Osteoblast (primary cell): Measurements from ENCODE around the gene DUSP8. TPM values are rescaled to one million over a fixed set of nuclear protein-coding genes. Genes with fewer than 3 reads are reported as not detected.
"Not testable (repeated sequence)": the region's sequence is repeated elsewhere in the genome, so short reads cannot be mapped to it uniquely, and the experiment has no call there.

Experiments used
- DNase-seq: peaks from one replicate; pipeline ENCODE4 v3.0.0; 2011; ENCODE audit warnings: low spot score, mixed read lengths; ENCODE audit not compliant: insufficient read length; ENCODE audit errors: missing footprints
- H2AFZ ChIP-seq: 2 replicates; pipeline ENCODE4 v1.6.0; 2011; ENCODE audit warnings: mild to moderate bottlenecking, low read length
- H3K27ac ChIP-seq: 2 replicates; pipeline ENCODE4 v1.5.1; 2011; ENCODE audit warnings: mild to moderate bottlenecking, low read depth, low read length, moderate library complexity
- H3K27me3 ChIP-seq: 2 replicates; pipeline ENCODE4 v1.6.0; 2012; ENCODE audit warnings: mild to moderate bottlenecking, control low read depth, inconsistent platforms, low read length, moderate library complexity; ENCODE audit not compliant: insufficient read depth
- H3K36me3 ChIP-seq: 2 replicates; pipeline ENCODE4 v1.5.1; 2011; ENCODE audit warnings: mild to moderate bottlenecking, low read length, control low read depth, moderate library complexity; ENCODE audit not compliant: insufficient read depth
- H3K4me1 ChIP-seq: 2 replicates; pipeline ENCODE4 v1.5.1; 2011; ENCODE audit warnings: mild to moderate bottlenecking, low read length, control low read depth, moderate library complexity; ENCODE audit not compliant: insufficient read depth
- H3K4me2 ChIP-seq: 2 replicates; pipeline ENCODE4 v1.6.0; 2011; ENCODE audit warnings: mild to moderate bottlenecking, low read length; ENCODE audit not compliant: insufficient read depth
- H3K4me3 ChIP-seq: fragments of 200-600 bp; sonication (generic); 3 replicates; pipeline ENCODE4 v1.5.1; 2012; ENCODE audit warnings: mild to moderate bottlenecking, low read length, inconsistent platforms; ENCODE audit not compliant: insufficient read depth
- H3K79me2 ChIP-seq: 2 replicates; pipeline ENCODE4 v1.6.0; 2012; ENCODE audit warnings: mild to moderate bottlenecking, low read length, control low read depth, inconsistent platforms; ENCODE audit not compliant: insufficient read depth
- H3K9me3 ChIP-seq: 2 replicates; pipeline ENCODE4 v1.5.1; 2011; ENCODE audit warnings: low read depth, low read length, control low read depth
- H4K20me1 ChIP-seq: 2 replicates; pipeline ENCODE4 v1.6.0; 2012; ENCODE audit warnings: mild to moderate bottlenecking, low read length, control low read depth; ENCODE audit not compliant: insufficient read depth
- total RNA-seq: library from RNA; depleted of rRNA; stranded (reverse); fragments of >200 nt; gene quantifications from 2 replicates; pipeline ENCODE4 v1.2.3, GENCODE V29; 2012
- TF ChIP-seq, protein P1 (sequence below): IDR thresholded peaks from 2 replicates; pipeline ENCODE4 v1.5.1; 2011; ENCODE audit warnings: mild to moderate bottlenecking, low read depth, low read length, moderate library complexity; ENCODE audit errors: extremely low read depth

DUSP8 gene
- total RNA-seq, 1 donor = under 0.01 TPM

DNA sequence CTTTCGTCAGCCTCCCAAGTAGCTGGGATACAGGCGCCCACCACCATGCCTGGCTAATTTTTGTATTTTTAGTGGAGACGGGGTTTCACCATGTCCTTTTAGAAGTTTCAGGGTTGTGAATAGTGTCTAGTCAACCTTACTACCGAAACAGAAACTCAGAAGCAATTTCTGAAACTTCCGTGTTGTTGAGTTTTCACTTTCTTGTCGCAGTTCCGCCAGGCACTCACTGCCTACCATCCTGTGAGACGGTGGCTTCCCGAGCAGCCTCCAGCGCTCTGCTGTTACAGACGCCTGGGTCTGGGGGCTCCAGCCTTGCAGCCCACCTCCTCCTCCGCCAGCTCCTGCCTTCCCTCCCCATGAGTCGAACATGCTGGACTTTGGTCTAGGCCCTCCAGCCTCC is 33.9 kb upstream of the DUSP8 start:
- H3K79me2 ChIP-seq, H3K4me3 ChIP-seq, DNase-seq, H3K36me3 ChIP-seq, H3K4me1 ChIP-seq, H3K4me2 ChIP-seq, H2AFZ ChIP-seq, H3K9me3 ChIP-seq, H4K20me1 ChIP-seq, H3K27ac ChIP-seq: not testable (repeated sequence)
- peaks cover 23% of the 10 kb centered on the region for H3K27me3 ChIP-seq

DNA sequence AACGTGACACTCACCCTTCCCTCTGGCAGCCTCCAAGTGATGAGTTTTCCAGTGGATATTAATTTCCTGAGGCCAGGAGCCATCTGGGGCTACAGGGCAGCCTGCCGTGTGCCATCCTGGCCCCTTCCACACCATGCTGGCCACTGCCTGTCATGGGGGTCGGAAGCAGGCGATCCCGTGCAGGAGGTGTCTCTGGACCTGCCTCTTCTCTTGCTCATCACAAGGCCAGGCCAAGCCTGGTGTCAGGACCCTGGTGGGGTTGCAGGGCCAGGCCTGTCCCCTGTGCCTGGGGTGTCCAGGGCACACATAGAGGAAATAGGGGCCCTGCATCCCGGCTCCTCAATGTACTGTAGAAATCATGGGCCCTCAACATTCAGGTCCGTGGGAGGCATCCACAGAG is 32.6 kb upstream of the DUSP8 start:
- Histone ChIP-seq H2AFZ (no peak overlapping the region), H3K4me1 (no peaks in the 10 kb centered on the region), H3K27me3 (peaks cover 29% of the 10 kb centered on the region), H3K4me3 (no peak overlapping the region), H3K27ac (no peak overlapping the region), H3K79me2 (no peaks in the 10 kb centered on the region), H3K4me2 (no peak overlapping the region), H3K9me3 (no peaks in the 10 kb centered on the region), H3K36me3 (no peaks in the 10 kb centered on the region), H4K20me1 (no peaks in the 10 kb centered on the region)
- TF ChIP-seq, protein P1, sequence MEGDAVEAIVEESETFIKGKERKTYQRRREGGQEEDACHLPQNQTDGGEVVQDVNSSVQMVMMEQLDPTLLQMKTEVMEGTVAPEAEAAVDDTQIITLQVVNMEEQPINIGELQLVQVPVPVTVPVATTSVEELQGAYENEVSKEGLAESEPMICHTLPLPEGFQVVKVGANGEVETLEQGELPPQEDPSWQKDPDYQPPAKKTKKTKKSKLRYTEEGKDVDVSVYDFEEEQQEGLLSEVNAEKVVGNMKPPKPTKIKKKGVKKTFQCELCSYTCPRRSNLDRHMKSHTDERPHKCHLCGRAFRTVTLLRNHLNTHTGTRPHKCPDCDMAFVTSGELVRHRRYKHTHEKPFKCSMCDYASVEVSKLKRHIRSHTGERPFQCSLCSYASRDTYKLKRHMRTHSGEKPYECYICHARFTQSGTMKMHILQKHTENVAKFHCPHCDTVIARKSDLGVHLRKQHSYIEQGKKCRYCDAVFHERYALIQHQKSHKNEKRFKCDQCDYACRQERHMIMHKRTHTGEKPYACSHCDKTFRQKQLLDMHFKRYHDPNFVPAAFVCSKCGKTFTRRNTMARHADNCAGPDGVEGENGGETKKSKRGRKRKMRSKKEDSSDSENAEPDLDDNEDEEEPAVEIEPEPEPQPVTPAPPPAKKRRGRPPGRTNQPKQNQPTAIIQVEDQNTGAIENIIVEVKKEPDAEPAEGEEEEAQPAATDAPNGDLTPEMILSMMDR = no peak
- no peak for DNase-seq

DNA sequence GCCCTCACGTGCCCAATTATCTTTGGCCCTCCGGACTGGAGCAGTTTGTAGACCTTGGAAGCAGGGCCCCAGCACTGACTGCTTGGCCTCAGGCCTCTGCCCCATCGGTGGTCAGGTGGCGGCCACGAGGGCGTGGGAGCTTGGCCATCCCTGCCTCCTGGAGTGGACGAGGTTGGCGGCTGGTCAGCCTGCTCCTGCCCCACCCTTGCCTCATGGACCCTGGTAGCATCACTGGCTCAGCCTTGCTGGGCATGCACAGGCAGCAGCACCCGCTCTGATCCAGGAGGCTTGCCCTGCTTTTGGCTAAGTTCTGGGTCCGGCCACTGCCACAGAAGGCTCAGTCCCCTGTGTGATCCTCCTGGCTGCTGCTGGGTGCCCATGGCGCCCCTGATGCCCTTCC is 32.1 kb upstream of the DUSP8 start:
- TF ChIP-seq, protein P1 = no peak
- H3K9me3 ChIP-seq = no peaks in the 10 kb centered on the region
- no peak for DNase-seq
- no peaks in the 10 kb centered on the region for H3K79me2 ChIP-seq
- no peak overlapping the region for H2AFZ ChIP-seq
- no peaks in the 10 kb centered on the region for H4K20me1 ChIP-seq
- H3K4me1 ChIP-seq = no peaks in the 10 kb centered on the region
- H3K4me3 ChIP-seq = no peak overlapping the region
- peaks cover 29% of the 10 kb centered on the region for H3K27me3 ChIP-seq
- H3K36me3 ChIP-seq = no peaks in the 10 kb centered on the region
- H3K4me2 ChIP-seq = no peak overlapping the region
- no peak overlapping the region for H3K27ac ChIP-seq

DNA sequence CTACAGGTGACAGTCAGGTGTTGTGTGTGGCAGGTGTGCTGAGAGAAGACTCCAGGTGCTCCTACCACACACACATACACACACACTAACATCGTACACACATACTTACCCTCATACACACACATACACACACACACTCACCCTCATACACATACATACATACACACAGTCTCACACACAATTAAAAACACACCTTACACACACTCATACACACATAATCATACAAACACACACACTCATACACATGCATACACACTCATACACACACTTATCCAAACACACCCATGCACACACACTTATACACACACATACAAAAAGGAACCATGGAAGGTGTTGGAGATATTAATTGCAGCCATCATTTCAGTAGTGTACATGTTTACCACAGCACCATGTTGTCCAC is 31.6 kb upstream of the DUSP8 start:
- Histone ChIP-seq H3K27me3 (peaks cover 29% of the 10 kb centered on the region), H2AFZ (no peak overlapping the region), H3K27ac (no peak overlapping the region), H3K4me3 (no peak overlapping the region), H3K4me2 (no peak overlapping the region), H3K79me2 (no peaks in the 10 kb centered on the region), H3K9me3 (no peaks in the 10 kb centered on the region), H4K20me1 (no peaks in the 10 kb centered on the region), H3K4me1 (no peaks in the 10 kb centered on the region), H3K36me3 (no peaks in the 10 kb centered on the region)
- DNase-seq = no peak
- TF ChIP-seq, protein P1 = no peak

DNA sequence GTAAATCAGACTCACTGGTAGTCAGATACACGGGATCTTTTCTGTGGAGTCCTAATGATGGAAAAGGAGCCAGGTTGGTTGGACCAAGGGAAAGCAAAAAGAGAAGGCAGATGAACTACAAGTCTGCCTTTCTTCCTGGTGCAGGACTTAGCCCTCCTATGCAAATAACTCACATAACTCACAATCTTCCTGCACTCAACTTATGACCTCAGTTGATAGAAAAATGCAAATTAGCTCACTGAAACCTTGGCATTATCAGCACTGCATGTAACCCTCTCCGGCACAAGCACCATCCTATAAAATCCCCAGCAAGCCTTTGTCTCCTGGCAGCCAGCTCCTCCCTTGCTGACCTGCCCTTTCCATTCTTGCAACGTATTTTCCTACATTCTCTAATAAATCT is 29.6 kb upstream of the DUSP8 start:
- DNase-seq, H3K9me3 ChIP-seq: not testable (repeated sequence)

More for the DNA sequence above, 29.6 kb upstream of the DUSP8 start:
- not testable (repeated sequence) for H3K36me3 ChIP-seq, H2AFZ ChIP-seq, H3K27ac ChIP-seq, H4K20me1 ChIP-seq, H3K79me2 ChIP-seq, H3K4me1 ChIP-seq, H3K4me2 ChIP-seq, H3K4me3 ChIP-seq
- peaks cover 31% of the 10 kb centered on the region for H3K27me3 ChIP-seq
